ENCODE measurements around the gene APP.

GRCh38 chr21:26185021-26185420 is 14.5 kb upstream of the APP start:
- TF ChIP-seq POLR2A (IDR thresholded peaks at IDR 0.05; ENCODE audit: low read depth, low read length) (no peak), POLR2AphosphoS5 (IDR thresholded peaks at IDR 0.05; ENCODE audit: low read depth, low read length) (no peak), TAF1 (IDR thresholded peaks at IDR 0.05; ENCODE audit: low read depth, low read length) (no peak)

Data from GM12891 (cell line).